Hepatocyte (in vitro differentiated cells): ENCODE results near the gene PARP8. TPM values are rescaled to one million over a fixed set of nuclear protein-coding genes. Genes with fewer than 3 reads are reported as not detected.
A peak's percentile ranks its signal among the peaks of the same experiment; 100 is the strongest.

ENCODE experiments used
- DNase-seq: peaks from one replicate; pipeline ENCODE4 v3.0.0-alpha.2; 2016; ENCODE audit warnings: low spot score
- H2AFZ ChIP-seq: fragments of 200-600 bp; sonication (generic); 2 replicates; pipeline ENCODE4 v1.6.0; 2016; ENCODE audit warnings: antibody characterized with exemption, mild to moderate bottlenecking
- H3K27ac ChIP-seq: fragments of 200-600 bp; sonication (generic); 2 replicates; pipeline ENCODE4 v1.5.1; 2016; ENCODE audit warnings: mild to moderate bottlenecking
- H3K27me3 ChIP-seq: fragments of 200-600 bp; sonication (generic); 2 replicates; pipeline ENCODE4 v1.6.1; 2016
- H3K36me3 ChIP-seq: fragments of 200-600 bp; sonication (generic); replicated peaks from 2 replicates; pipeline ENCODE4 v1.5.1; 2016; ENCODE audit warnings: low read depth; ENCODE audit not compliant: insufficient read depth
- H3K4me1 ChIP-seq: fragments of 200-600 bp; sonication (generic); 2 replicates; pipeline ENCODE4 v1.5.1; 2016; ENCODE audit warnings: mild to moderate bottlenecking, moderate library complexity; ENCODE audit not compliant: insufficient read depth
- H3K4me2 ChIP-seq: fragments of 200-600 bp; sonication (generic); 2 replicates; pipeline ENCODE4 v1.6.0; 2016
- H3K4me3 ChIP-seq: fragments of 200-600 bp; sonication (generic); 2 replicates; pipeline ENCODE4 v1.5.1; 2016; ENCODE audit warnings: mild to moderate bottlenecking
- H3K79me2 ChIP-seq: fragments of 200-600 bp; sonication (generic); 2 replicates; pipeline ENCODE4 v1.6.0; 2017; ENCODE audit warnings: mild to moderate bottlenecking
- H3K9me2 ChIP-seq: fragments of 200-600 bp; sonication (generic); replicated peaks from 2 replicates; pipeline ENCODE4 v1.6.0; 2017; ENCODE audit warnings: mild to moderate bottlenecking; ENCODE audit not compliant: insufficient read depth
- H3K9me3 ChIP-seq: fragments of 200-600 bp; sonication (generic); 2 replicates; pipeline ENCODE4 v1.5.1; 2016; ENCODE audit warnings: low read depth, mild to moderate bottlenecking
- H4K20me1 ChIP-seq: fragments of 200-600 bp; sonication (generic); 2 replicates; pipeline ENCODE4 v1.6.0; 2016; ENCODE audit warnings: mild to moderate bottlenecking; ENCODE audit not compliant: insufficient read depth, poor library complexity, severe bottlenecking
- CTCF ChIP-seq: fragments of 200-600 bp; sonication (generic); IDR thresholded peaks from 2 replicates; pipeline ENCODE4 v1.5.1; 2016; ENCODE audit warnings: antibody characterized with exemption, mild to moderate bottlenecking; ENCODE audit not compliant: poor library complexity
- EZH2 ChIP-seq: fragments of 200-600 bp; sonication (generic); IDR thresholded peaks from 2 replicates; pipeline ENCODE4 v1.6.1; 2016; ENCODE audit warnings: antibody characterized with exemption, mild to moderate bottlenecking, borderline replicate concordance
- EZH2phosphoT487 ChIP-seq: fragments of 200-600 bp; sonication (generic); IDR thresholded peaks from one replicate; pipeline ENCODE4 v1.6.1; 2018; ENCODE audit warnings: antibody characterized with exemption, mild to moderate bottlenecking, low read depth, moderate library complexity; ENCODE audit not compliant: unreplicated experiment, severe bottlenecking
- WGBS: methylation state at CpG from one replicate; pipeline ENCODE4 v1.1.6; 2016; ENCODE audit warnings: low lambda C conversion rate; ENCODE audit errors: missing lambda C conversion rate; 5-methylcytosine and 5-hydroxymethylcytosine counted together
- polyA plus RNA-seq: library from polyadenylated mRNA; unstranded; fragments of >200 nt; fragmentation: Nextera tagmentation; extraction: Ambion mirVana; gene quantifications from 2 replicates; pipeline ENCODE4 v1.2.1, GENCODE V29; 2016
- total RNA-seq: library from RNA; depleted of rRNA; stranded (reverse); fragments of >200 nt; gene quantifications from 2 replicates; pipeline ENCODE4 v1.2.3, GENCODE V29; 2014

Gene PARP8
- total and polyA plus RNA-seq, 2 experiments from 2014 or later = 11.9 to 18.0 TPM

DNA sequence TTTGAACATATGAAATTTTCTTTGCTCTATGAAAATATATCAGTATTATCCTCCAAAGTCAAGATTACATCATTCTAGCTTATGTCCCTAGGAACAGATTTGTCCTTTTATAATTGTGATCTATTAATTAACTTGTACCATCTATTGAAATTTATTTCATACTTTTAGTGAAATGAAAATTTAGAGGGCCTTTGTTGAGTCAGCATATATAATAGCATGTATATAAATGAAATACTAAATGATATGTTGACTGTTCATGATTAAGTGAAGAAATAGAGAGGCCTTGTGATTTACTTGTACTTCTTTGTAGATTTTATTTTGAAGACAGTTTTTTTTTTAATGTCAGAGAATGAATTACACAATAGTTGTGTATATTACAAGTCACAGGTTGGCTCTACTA, 86.4 kb downstream of the PARP8 start:
- Histone ChIP-seq H3K27me3 (no peaks in the 10 kb centered on the region), H3K4me3 (no peak overlapping the region), H3K4me1 (no peaks in the 10 kb centered on the region), H4K20me1 (no peaks in the 10 kb centered on the region), H3K79me2 (peaks cover 11% of the 10 kb centered on the region), H3K9me3 (no peaks in the 10 kb centered on the region), H3K4me2 (no peak overlapping the region), H3K27ac (no peak overlapping the region), H3K9me2 (no peaks in the 10 kb centered on the region), H3K36me3 (no peaks in the 10 kb centered on the region), H2AFZ (no peak overlapping the region)
- no peak for DNase-seq
- TF ChIP-seq EZH2phosphoT487 (no peak), CTCF (no peak), EZH2 (no peak)

GRCh38 chr5:50759526-50760270, 93.3 kb downstream of the PARP8 start:
- TF ChIP-seq EZH2 = no peak
- no peak for TF ChIP-seq CTCF
- TF ChIP-seq EZH2phosphoT487 = no peak
- Histone ChIP-seq H3K36me3 (no peaks in the 10 kb centered on the region), H4K20me1 (no peaks in the 10 kb centered on the region), H3K9me3 (no peaks in the 10 kb centered on the region), H2AFZ (no peak overlapping the region), H3K4me3 (no peak overlapping the region), H3K4me2 (no peak overlapping the region), H3K27ac (no peak overlapping the region), H3K79me2 (no peaks in the 10 kb centered on the region), H3K4me1 (no peaks in the 10 kb centered on the region), H3K9me2 (no peaks in the 10 kb centered on the region), H3K27me3 (no peaks in the 10 kb centered on the region)
- no peak for DNase-seq
- WGBS = 89% methylated on average over 1 of the region's 1 CpG

DNA sequence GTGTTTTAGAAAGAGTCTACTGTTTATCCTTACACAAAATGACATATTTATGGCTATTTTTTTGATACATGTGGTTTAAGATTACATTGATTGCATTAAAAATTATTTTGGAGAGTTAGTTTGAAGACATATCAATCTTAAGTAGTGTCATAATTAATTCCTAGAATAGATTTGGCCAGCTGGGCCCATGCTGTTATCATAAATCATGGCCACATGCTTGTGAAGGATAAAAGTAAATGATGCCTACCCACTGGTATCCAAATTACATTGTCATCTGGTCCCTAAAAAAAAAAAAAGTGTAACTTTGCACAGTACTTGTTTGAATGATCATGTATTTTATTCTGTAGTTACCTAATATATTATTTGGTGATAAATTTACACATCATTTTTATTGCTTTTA, 96.9 kb downstream of the PARP8 start:
- Histone ChIP-seq H3K79me2 (no peaks in the 10 kb centered on the region), H3K4me1 (no peaks in the 10 kb centered on the region), H3K4me2 (no peak overlapping the region), H3K27me3 (no peaks in the 10 kb centered on the region), H4K20me1 (no peaks in the 10 kb centered on the region), H3K36me3 (no peaks in the 10 kb centered on the region), H3K4me3 (no peak overlapping the region), H3K27ac (no peak overlapping the region), H3K9me3 (no peaks in the 10 kb centered on the region), H2AFZ (no peak overlapping the region), H3K9me2 (no peaks in the 10 kb centered on the region)
- no peak for DNase-seq
- no peak for TF ChIP-seq CTCF
- TF ChIP-seq EZH2phosphoT487 = no peak
- no peak for TF ChIP-seq EZH2

GRCh38 chr5:50763846-50764245, 97.4 kb downstream of the PARP8 start:
- TF ChIP-seq CTCF (no peak), EZH2 (no peak), EZH2phosphoT487 (no peak)
- no peak overlapping the region for H3K27ac ChIP-seq

More at GRCh38 chr5:50763846-50764245, 97.4 kb downstream of the PARP8 start:
- H3K4me1 ChIP-seq = no peaks in the 10 kb centered on the region
- H3K79me2 ChIP-seq = no peaks in the 10 kb centered on the region
- no peaks in the 10 kb centered on the region for H3K36me3 ChIP-seq
- no peak overlapping the region for H2AFZ ChIP-seq
- H3K4me2 ChIP-seq = no peak overlapping the region
- no peaks in the 10 kb centered on the region for H3K9me3 ChIP-seq
- DNase-seq = peak; percentile 6
- H3K27me3 ChIP-seq = no peaks in the 10 kb centered on the region
- H4K20me1 ChIP-seq = no peaks in the 10 kb centered on the region
- H3K9me2 ChIP-seq = no peaks in the 10 kb centered on the region
- no peak overlapping the region for H3K4me3 ChIP-seq
- 63% methylated on average over 7 of the region's 7 CpGs for WGBS
